HEK293 (cell line): ENCODE results near the gene TEKT5.

ENCODE experiments used
- CTCF ChIA-PET: fragments of 350-600 bp; formaldehyde crosslinking; extraction: SDS; loops from one replicate; lab custom pipeline; 2021; ENCODE audit warnings: antibody characterized with exemption; lab: Yijun Ruan, JAX
- POLR2A ChIA-PET: fragments of 300-600 bp; formaldehyde crosslinking; extraction: SDS; loops from one replicate; lab custom pipeline; 2020; ENCODE audit warnings: antibody characterized with exemption, inconsistent platforms; lab: Yijun Ruan, JAX
- H3K27ac ChIP-seq: fragments of 200-500 bp; sonication (Bioruptor generic); 2 replicates; pipeline ENCODE4 v1.5.1; 2014; ENCODE audit warnings: low read depth, low read length, control low read depth, inconsistent platforms; ENCODE audit errors: extremely low read depth
- H3K36me3 ChIP-seq, 2 experiments: fragments of 200-500 bp in 1 of 2; sonication (Bioruptor generic) in 1 of 2; 1 replicate in 1 of 2; 2 replicates in 1 of 2; pipeline ENCODE4 v1.5.1; 2014 to 2017; ENCODE audit warnings: inconsistent platforms in 2 of 2, low read length in 2 of 2; ENCODE audit not compliant: control insufficient read depth in 2 of 2, insufficient read depth in 1 of 2
- H3K4me1 ChIP-seq: fragments of 200-500 bp; sonication (Bioruptor generic); 2 replicates; pipeline ENCODE4 v1.5.1; 2014; ENCODE audit warnings: mild to moderate bottlenecking, low read length, inconsistent platforms; ENCODE audit not compliant: control insufficient read depth, insufficient read depth
- H3K4me3 ChIP-seq: 2 replicates; pipeline ENCODE4 v1.5.1; 2011; ENCODE audit warnings: low read depth, mild to moderate bottlenecking, control low read depth, low read length, moderate library complexity
- H3K9me3 ChIP-seq: fragments of 200-500 bp; sonication (Bioruptor generic); 2 replicates; pipeline ENCODE4 v1.5.1; 2014; ENCODE audit warnings: low read depth, low read length, inconsistent platforms; ENCODE audit not compliant: control insufficient read depth, insufficient read depth
- EGR2 ChIP-seq: fragments of 450-650 bp; formaldehyde crosslinking; IDR thresholded peaks from 2 replicates; pipeline ENCODE4 v1.5.1; 2016; ENCODE audit warnings: low read depth, missing biosample characterization, missing genetic modification characterization
- HOXA7 ChIP-seq: sonication (generic); formaldehyde crosslinking; IDR thresholded peaks from 2 replicates; pipeline ENCODE4 v1.8.1; 2022; ENCODE audit warnings: missing genetic modification reagents, borderline replicate concordance
- KLF16 ChIP-seq: fragments of 450-650 bp; formaldehyde crosslinking; IDR thresholded peaks from 2 replicates; pipeline ENCODE4 v1.5.1; 2017; ENCODE audit warnings: missing biosample characterization, missing genetic modification characterization
- PRDM1 ChIP-seq: fragments of 450-650 bp; formaldehyde crosslinking; IDR thresholded peaks from 2 replicates; pipeline ENCODE4; 2016; ENCODE audit warnings: missing biosample characterization, missing genetic modification characterization
- ZBTB17 ChIP-seq: fragments of 450-650 bp; formaldehyde crosslinking; IDR thresholded peaks from 2 replicates; pipeline ENCODE4 v1.5.1; 2016; ENCODE audit warnings: missing biosample characterization, missing genetic modification characterization
- ZNF211 ChIP-seq: fragments of 450-650 bp; formaldehyde crosslinking; IDR thresholded peaks from 2 replicates; pipeline ENCODE4 v1.5.1; 2016; ENCODE audit warnings: low read depth, missing biosample characterization, missing genetic modification characterization
- ZNF354C ChIP-seq: fragments of 450-650 bp; formaldehyde crosslinking; IDR thresholded peaks from 2 replicates; pipeline ENCODE4 v1.5.1; 2016; ENCODE audit warnings: missing biosample characterization, missing genetic modification characterization, low read depth, borderline replicate concordance
- ZNF366 ChIP-seq: fragments of 450-650 bp; formaldehyde crosslinking; conservative IDR thresholded peaks from 2 replicates; pipeline ENCODE4 v1.5.1; 2016; ENCODE audit warnings: missing biosample characterization, missing genetic modification characterization
- ZNF416 ChIP-seq: fragments of 450-650 bp; formaldehyde crosslinking; IDR thresholded peaks from 2 replicates; pipeline ENCODE4 v1.5.1; 2016; ENCODE audit warnings: missing biosample characterization, missing genetic modification characterization
- ZNF521 ChIP-seq: fragments of 450-650 bp; formaldehyde crosslinking; IDR thresholded peaks from 2 replicates; pipeline ENCODE4 v1.5.1; 2017; ENCODE audit warnings: missing biosample characterization, mild to moderate bottlenecking, missing genetic modification characterization
- ZNF600 ChIP-seq: fragments of 450-650 bp; formaldehyde crosslinking; IDR thresholded peaks from 2 replicates; pipeline ENCODE4 v1.5.1; 2016; ENCODE audit warnings: missing biosample characterization, missing genetic modification characterization
- ZNF664 ChIP-seq: fragments of 450-650 bp; formaldehyde crosslinking; IDR thresholded peaks from 2 replicates; pipeline ENCODE4 v1.5.1; 2016; ENCODE audit warnings: missing biosample characterization, missing genetic modification characterization
- ZNF707 ChIP-seq: fragments of 450-650 bp; formaldehyde crosslinking; IDR thresholded peaks from 2 replicates; pipeline ENCODE4 v1.5.1; 2016; ENCODE audit warnings: missing biosample characterization, missing genetic modification characterization
- ZNF76 ChIP-seq: fragments of 450-650 bp; formaldehyde crosslinking; IDR thresholded peaks from 2 replicates; pipeline ENCODE4; 2016; ENCODE audit warnings: low read depth, missing biosample characterization, missing genetic modification characterization, borderline replicate concordance
- ZNF791 ChIP-seq: fragments of 450-650 bp; formaldehyde crosslinking; IDR thresholded peaks from 2 replicates; pipeline ENCODE4 v1.5.1; 2016; ENCODE audit warnings: missing biosample characterization, missing genetic modification characterization
- ZNF792 ChIP-seq: fragments of 450-650 bp; formaldehyde crosslinking; IDR thresholded peaks from 2 replicates; pipeline ENCODE4 v1.5.1; 2016; ENCODE audit warnings: missing biosample characterization, missing genetic modification characterization
- TF ChIP-seq, protein P1 (sequence below): fragments of 450-650 bp; formaldehyde crosslinking; IDR thresholded peaks from 2 replicates; pipeline ENCODE4 v1.5.1; 2017; ENCODE audit warnings: missing biosample characterization, missing genetic modification characterization
- TF ChIP-seq, protein P2 (sequence below): fragments of 450-650 bp; formaldehyde crosslinking; IDR thresholded peaks from 2 replicates; pipeline ENCODE4 v1.5.1; 2016; ENCODE audit warnings: missing biosample characterization, missing genetic modification characterization
- TF ChIP-seq, protein P3 (sequence below): fragments of 450-650 bp; IDR thresholded peaks from 2 replicates; pipeline ENCODE4 v1.5.1; 2018; ENCODE audit warnings: missing biosample characterization, missing genetic modification characterization
- TF ChIP-seq, protein P4 (sequence below): fragments of 450-650 bp; formaldehyde crosslinking; IDR thresholded peaks from 2 replicates; pipeline ENCODE4 v1.5.1; 2016; ENCODE audit warnings: missing biosample characterization, missing genetic modification characterization

The TEKT5 gene

DNA sequence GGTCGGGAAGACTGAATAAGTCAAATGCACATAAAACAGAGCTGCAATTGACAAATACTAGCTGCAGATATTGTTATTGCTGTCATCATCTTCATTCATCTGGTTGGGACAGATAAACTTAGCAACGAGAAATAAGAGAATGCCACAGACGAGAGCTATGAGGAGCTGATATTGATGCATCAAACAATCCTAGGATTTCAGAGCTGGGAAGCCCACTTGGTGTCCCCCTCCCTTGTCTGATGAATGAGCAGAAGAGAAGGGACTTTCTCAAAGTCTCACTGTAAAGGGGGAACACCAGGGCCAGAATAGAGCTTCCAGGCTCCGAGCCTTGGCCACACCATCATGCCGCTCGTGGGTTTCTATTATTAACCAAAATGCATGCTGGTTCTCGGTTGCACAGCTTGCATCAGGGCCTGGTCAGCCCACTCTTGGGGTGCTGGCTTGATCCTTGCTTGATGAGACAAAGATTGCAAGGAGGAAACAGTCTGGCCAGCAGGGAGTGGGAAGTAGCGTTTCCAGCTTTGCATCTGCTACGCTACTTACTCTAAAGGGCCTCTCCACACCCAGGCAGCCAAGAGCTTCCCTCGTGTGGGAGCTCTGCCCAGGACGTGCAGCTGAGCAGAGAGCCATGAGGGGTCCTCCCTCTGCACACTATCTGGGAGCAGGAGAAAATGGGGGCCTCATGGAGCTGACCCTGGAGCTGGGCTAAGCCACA, 85.9 kb downstream of the TEKT5 start:
- TF ChIP-seq, protein P1, sequence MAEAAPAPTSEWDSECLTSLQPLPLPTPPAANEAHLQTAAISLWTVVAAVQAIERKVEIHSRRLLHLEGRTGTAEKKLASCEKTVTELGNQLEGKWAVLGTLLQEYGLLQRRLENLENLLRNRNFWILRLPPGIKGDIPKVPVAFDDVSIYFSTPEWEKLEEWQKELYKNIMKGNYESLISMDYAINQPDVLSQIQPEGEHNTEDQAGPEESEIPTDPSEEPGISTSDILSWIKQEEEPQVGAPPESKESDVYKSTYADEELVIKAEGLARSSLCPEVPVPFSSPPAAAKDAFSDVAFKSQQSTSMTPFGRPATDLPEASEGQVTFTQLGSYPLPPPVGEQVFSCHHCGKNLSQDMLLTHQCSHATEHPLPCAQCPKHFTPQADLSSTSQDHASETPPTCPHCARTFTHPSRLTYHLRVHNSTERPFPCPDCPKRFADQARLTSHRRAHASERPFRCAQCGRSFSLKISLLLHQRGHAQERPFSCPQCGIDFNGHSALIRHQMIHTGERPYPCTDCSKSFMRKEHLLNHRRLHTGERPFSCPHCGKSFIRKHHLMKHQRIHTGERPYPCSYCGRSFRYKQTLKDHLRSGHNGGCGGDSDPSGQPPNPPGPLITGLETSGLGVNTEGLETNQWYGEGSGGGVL (tag by site-specific recombination), result no peak
- no peak for TF ChIP-seq ZNF366 (tag by site-specific recombination)
- TF ChIP-seq ZNF600 (tag by site-specific recombination), result no peak
- TF ChIP-seq ZNF354C (tag by site-specific recombination), result no peak
- no peak for TF ChIP-seq ZNF664 (tag by site-specific recombination)
- no peak for TF ChIP-seq HOXA7 (CRISPR knock-in tag)
- TF ChIP-seq, protein P2, sequence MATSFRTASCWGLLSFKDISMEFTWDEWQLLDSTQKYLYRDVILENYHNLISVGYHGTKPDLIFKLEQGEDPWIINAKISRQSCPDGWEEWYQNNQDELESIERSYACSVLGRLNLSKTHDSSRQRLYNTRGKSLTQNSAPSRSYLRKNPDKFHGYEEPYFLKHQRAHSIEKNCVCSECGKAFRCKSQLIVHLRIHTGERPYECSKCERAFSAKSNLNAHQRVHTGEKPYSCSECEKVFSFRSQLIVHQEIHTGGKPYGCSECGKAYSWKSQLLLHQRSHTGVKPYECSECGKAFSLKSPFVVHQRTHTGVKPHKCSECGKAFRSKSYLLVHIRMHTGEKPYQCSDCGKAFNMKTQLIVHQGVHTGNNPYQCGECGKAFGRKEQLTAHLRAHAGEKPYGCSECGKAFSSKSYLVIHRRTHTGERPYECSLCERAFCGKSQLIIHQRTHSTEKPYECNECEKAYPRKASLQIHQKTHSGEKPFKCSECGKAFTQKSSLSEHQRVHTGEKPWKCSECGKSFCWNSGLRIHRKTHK, result no peak
- no peak for TF ChIP-seq ZNF211 (tag by site-specific recombination)
- TF ChIP-seq, protein P3, sequence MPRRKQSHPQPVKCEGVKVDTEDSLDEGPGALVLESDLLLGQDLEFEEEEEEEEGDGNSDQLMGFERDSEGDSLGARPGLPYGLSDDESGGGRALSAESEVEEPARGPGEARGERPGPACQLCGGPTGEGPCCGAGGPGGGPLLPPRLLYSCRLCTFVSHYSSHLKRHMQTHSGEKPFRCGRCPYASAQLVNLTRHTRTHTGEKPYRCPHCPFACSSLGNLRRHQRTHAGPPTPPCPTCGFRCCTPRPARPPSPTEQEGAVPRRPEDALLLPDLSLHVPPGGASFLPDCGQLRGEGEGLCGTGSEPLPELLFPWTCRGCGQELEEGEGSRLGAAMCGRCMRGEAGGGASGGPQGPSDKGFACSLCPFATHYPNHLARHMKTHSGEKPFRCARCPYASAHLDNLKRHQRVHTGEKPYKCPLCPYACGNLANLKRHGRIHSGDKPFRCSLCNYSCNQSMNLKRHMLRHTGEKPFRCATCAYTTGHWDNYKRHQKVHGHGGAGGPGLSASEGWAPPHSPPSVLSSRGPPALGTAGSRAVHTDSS (tag by site-specific recombination), result no peak
- TF ChIP-seq ZNF416 (tag by site-specific recombination), result no peak
- no peak for TF ChIP-seq ZNF707 (tag by site-specific recombination)
- ChIA-PET CTCF (interaction anchor here (1.4 kb wide), 1 partner anchor 29 kb away, joined by 4 read pairs; no protein-coding TSS in a partner anchor), POLR2A (interaction anchor here (1.0 kb wide), 1 partner anchor 28 kb away, joined by 4 read pairs; the partner anchor contains the start of gene EMP2)
- Histone ChIP-seq H3K4me1 (peaks cover 4% of the 10 kb centered on the region; the same call in 1 of the 2 replicates), H3K36me3 (no peaks in the 10 kb centered on the region), H3K27ac (no peak overlapping the region), H3K4me3 (no peak overlapping the region), H3K9me3 (no peaks in the 10 kb centered on the region)

DNA sequence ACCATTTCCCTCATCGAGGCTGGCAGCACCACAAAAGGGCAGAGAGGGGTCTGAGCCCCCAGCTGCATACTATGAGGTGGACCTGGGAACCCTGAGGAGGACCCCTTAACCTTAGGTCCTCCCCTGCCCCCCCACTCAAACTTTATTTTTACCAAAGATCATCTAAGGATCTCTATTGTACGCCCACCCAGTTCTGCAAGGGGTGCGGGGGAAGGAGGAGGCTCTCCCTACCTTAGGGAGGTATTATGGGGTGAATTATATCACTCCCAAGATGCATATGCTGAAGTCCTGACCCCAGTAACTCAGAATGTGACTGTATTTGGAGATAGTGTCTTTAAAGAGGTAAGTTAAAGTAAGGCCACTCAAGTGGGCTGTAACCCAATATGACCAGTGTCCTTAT, 87.6 kb downstream of the TEKT5 start:
- TF ChIP-seq, protein P4, sequence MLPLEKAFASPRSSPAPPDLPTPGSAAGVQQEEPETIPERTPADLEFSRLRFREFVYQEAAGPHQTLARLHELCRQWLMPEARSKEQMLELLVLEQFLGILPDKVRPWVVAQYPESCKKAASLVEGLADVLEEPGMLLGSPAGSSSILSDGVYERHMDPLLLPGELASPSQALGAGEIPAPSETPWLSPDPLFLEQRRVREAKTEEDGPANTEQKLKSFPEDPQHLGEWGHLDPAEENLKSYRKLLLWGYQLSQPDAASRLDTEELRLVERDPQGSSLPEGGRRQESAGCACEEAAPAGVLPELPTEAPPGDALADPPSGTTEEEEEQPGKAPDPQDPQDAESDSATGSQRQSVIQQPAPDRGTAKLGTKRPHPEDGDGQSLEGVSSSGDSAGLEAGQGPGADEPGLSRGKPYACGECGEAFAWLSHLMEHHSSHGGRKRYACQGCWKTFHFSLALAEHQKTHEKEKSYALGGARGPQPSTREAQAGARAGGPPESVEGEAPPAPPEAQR (tag by site-specific recombination), result no peak
- Histone ChIP-seq H3K36me3 (no peaks in the 10 kb centered on the region), H3K27ac (no peak overlapping the region), H3K9me3 (no peaks in the 10 kb centered on the region), H3K4me1 (peaks cover 4% of the 10 kb centered on the region; the same call in 1 of the 2 replicates), H3K4me3 (no peak overlapping the region)
- ChIA-PET POLR2A (no interaction called here), CTCF (interaction anchor here (0.6 to 1.1 kb wide), 3 partner anchors 9 to 314 kb away, joined by 4 read pairs; no protein-coding TSS in a partner anchor)

DNA sequence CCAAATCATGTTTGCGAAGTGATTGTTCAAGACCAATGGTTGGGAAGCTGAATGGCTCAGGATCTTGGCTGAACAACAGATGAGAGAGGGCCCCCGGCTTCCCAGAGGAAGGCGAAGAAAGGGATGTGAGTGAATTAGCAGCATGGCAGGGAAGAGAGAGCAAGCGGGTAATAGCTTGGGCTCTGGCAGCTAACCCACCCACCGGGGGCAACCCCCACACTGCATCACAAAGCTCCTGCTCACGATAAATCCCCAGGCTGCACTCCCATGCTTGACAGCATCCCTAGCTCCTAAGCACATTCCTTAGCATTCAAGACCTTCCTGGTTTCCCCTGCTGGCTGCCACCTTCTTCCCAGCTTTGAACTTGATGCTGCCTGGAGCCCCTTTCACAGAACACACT, 88.1 kb downstream of the TEKT5 start:
- ChIA-PET POLR2A (no interaction called here), CTCF (interaction anchor here (1.1 to 2.0 kb wide), 2 partner anchors 11 to 314 kb away, joined by 4 to 5 read pairs; no protein-coding TSS in a partner anchor)
- H3K4me1 ChIP-seq, result peaks cover 4% of the 10 kb centered on the region; the same call in 1 of the 2 replicates
- no peak overlapping the region for H3K27ac ChIP-seq
- TF ChIP-seq KLF16, result no peak
- TF ChIP-seq ZBTB17 (tag by site-specific recombination), result no peak
- TF ChIP-seq EGR2, result no peak
- no peak for TF ChIP-seq PRDM1 (tag by site-specific recombination)
- no peak for TF ChIP-seq ZNF76 (tag by site-specific recombination)
- TF ChIP-seq ZNF791 (tag by site-specific recombination), result no peak
- TF ChIP-seq ZNF792, result no peak
- TF ChIP-seq ZNF521 (tag by site-specific recombination), result no peak
- H3K9me3 ChIP-seq, result no peaks in the 10 kb centered on the region
- no peak overlapping the region for H3K4me3 ChIP-seq
- no peaks in the 10 kb centered on the region for H3K36me3 ChIP-seq
